GM12872 (cell line): ENCODE data around the gene VCX.

ENCODE experiments used
- TF ChIP-seq, protein P1 (sequence below): IDR thresholded peaks from 3 replicates; pipeline ENCODE4 v1.5.1; 2011; ENCODE audit warnings: low read depth, mild to moderate bottlenecking, low read length, moderate library complexity; ENCODE audit not compliant: insufficient read depth

VCX gene

GRCh38 chrX:7872042-7872441 is 29.1 kb downstream of the VCX start:
- TF ChIP-seq, protein P1, sequence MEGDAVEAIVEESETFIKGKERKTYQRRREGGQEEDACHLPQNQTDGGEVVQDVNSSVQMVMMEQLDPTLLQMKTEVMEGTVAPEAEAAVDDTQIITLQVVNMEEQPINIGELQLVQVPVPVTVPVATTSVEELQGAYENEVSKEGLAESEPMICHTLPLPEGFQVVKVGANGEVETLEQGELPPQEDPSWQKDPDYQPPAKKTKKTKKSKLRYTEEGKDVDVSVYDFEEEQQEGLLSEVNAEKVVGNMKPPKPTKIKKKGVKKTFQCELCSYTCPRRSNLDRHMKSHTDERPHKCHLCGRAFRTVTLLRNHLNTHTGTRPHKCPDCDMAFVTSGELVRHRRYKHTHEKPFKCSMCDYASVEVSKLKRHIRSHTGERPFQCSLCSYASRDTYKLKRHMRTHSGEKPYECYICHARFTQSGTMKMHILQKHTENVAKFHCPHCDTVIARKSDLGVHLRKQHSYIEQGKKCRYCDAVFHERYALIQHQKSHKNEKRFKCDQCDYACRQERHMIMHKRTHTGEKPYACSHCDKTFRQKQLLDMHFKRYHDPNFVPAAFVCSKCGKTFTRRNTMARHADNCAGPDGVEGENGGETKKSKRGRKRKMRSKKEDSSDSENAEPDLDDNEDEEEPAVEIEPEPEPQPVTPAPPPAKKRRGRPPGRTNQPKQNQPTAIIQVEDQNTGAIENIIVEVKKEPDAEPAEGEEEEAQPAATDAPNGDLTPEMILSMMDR = no peak

- TF ChIP-seq, protein P1 = no peak
These were observed 34.0 kb downstream of the VCX start for GRCh38 chrX:7876957-7877356.

DNA sequence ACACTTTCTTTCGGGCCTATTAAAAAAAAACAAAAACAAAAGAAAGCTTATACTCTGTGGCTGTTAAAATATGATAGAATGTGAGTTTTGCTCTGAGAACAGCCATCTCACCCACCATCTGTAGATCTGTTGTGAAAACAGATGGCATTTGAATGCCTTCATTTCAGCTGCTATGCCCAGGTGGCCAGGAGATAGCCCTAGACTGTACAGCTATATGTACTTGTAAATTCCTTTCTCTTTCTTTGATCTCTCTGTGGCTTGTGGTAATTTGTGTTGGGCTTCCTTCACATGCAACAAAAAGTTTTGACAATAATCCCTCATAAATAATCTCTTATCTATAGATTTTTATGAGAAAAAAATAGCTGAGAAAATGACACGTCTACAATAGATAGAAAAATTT is 46.2 kb downstream of the VCX start:
- TF ChIP-seq, protein P1 = no peak

DNA sequence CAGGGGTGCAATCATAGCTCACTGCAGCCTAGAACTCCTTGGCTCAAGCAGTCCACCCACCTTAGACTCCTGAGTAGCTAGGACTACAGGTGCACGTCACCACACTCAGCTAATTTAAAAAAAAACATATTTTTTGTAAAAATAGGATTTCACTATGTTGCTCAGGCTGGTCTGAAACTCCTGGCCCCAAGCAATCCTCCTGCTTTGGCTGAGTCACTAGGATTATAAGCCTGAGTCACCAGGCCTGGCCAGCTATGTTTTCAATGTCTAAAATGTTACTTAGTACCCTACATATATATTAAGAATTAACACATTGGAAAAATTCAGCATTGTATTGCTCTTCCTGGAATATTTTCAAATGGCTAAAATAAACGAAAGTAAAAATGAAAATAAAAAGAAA is 46.7 kb downstream of the VCX start:
- TF ChIP-seq, protein P1 = no peak

DNA sequence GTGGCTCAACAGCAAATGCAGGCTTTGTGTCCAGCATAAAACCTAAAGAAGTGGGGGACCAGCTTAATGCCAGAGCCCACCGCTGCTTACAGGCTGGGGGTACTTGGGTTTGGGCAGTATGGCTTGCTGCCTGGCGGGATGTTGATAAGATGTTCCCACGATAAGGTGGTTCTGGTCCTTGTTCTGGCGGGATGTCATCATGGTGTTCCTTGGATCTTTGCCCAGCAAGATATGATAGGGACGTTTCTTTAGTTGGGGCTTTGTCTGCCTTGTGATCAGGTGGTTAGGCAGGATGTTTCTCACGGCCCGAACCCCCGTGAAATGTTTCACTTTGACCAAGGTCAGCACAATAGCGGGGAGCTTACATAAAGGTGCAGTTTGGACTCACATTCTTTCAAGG is 49.0 kb downstream of the VCX start:
- TF ChIP-seq, protein P1 = no peak
